ENCODE data around the gene TMEM31. TPM values are rescaled to one million over a fixed set of nuclear protein-coding genes. Genes with fewer than 3 reads are reported as not detected.

TMEM31 gene, protein sequence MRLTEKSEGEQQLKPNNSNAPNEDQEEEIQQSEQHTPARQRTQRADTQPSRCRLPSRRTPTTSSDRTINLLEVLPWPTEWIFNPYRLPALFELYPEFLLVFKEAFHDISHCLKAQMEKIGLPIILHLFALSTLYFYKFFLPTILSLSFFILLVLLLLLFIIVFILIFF
- total RNA-seq (not detected), polyA plus RNA-seq (not detected)

DNA sequence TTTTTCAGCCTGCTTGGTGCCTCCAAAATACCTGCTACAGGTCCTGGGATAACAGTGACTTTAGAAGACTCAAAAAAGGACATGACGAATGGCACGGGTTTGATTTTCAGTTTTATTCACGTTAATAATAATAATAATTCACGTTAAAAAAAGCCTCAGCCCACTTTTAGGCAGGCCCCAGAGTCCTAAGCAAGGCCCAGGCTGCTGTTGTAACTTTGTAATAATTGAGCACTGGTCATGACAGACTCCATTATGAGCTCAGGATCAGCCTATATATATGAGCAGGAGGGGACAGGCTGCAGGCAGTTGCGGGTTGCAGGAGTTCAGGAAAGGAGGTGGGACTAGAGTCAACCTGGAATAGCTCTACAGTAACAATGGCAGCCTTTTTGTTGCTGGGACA, at the start of gene TMEM31:
TMEM31 (plus strand) TSS at position 301 of the 400 bp plus-strand sequence. CDS start 1,350 bp downstream, outside the sequence.
- no peak within 1 kb of the TSS for H3K27ac ChIP-seq
- 92% methylated on average over 5 of the region's 5 CpGs for WGBS, 2 donors
- no peaks in the 10 kb centered on the region for H3K4me1 ChIP-seq
- no peak for TF ChIP-seq POLR2A (IDR thresholded peaks at IDR 0.05)
- TF ChIP-seq EP300 (IDR thresholded peaks at IDR 0.05), result no peak
- no peak for TF ChIP-seq POLR2AphosphoS5 (IDR thresholded peaks at IDR 0.05)
- TF ChIP-seq, protein P1, sequence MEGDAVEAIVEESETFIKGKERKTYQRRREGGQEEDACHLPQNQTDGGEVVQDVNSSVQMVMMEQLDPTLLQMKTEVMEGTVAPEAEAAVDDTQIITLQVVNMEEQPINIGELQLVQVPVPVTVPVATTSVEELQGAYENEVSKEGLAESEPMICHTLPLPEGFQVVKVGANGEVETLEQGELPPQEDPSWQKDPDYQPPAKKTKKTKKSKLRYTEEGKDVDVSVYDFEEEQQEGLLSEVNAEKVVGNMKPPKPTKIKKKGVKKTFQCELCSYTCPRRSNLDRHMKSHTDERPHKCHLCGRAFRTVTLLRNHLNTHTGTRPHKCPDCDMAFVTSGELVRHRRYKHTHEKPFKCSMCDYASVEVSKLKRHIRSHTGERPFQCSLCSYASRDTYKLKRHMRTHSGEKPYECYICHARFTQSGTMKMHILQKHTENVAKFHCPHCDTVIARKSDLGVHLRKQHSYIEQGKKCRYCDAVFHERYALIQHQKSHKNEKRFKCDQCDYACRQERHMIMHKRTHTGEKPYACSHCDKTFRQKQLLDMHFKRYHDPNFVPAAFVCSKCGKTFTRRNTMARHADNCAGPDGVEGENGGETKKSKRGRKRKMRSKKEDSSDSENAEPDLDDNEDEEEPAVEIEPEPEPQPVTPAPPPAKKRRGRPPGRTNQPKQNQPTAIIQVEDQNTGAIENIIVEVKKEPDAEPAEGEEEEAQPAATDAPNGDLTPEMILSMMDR (IDR thresholded peaks at IDR 0.05), result no peak
- DNase-seq, result no peak
- no peaks in the 10 kb centered on the region for H3K36me3 ChIP-seq
- H3K9me3 ChIP-seq, result no peaks in the 10 kb centered on the region
- no peaks in the 10 kb centered on the region for H3K27me3 ChIP-seq
- H3K4me3 ChIP-seq, result no peak within 1 kb of the TSS
- intact Hi-C loops (cut with DNase I), result loop anchor here (5.0 to 10.0 kb wide), 2 partner anchors 64 to 107 kb away; partner anchors contain the start of gene PLP1

DNA sequence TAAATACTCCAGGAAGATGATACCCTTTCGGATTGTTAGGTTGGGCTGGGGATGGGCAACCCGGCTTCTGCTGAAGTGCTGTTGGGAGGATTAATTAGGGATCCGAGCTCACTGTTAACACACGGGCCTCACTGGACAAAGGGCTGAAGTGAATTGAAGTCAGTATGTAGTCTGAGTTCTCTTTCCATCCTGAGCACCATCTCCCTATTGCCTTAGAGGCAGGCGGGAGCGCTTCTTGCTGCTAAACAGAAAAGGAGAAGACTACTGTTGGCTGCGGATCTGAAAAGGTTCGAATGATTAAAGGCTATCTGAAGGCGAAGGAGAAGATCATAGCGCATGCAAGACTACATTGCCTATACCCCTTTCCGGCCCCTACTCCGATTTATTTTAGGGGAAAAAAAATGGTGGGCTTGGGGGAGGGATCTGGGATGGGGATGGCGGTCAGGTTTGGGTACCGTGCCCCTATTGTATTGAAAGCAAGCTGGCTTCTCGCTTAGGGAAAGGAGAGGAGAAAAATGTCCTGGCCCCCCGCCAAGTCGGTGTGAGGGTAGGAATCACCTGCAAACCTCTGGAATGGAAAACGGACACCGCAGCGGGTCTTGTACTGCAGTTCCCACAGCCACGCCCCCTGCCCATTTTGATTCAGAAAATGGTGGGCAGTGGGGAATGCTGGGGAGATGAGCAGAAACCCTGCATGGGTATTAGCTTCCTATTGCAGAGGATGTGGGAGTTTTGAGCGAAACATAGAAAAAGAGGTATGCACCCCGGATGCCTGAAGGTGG, 46.5 kb upstream of the TMEM31 start:
- Histone ChIP-seq H3K4me3 (no peak overlapping the region), H3K27ac (no peak overlapping the region), H3K9me3 (no peaks in the 10 kb centered on the region), H3K36me3 (no peaks in the 10 kb centered on the region), H3K27me3 (no peaks in the 10 kb centered on the region), H3K4me1 (no peaks in the 10 kb centered on the region)
- WGBS, 2 donors, result 27 to 41% methylated on average over 23 of the region's 23 CpGs
- TF ChIP-seq POLR2AphosphoS5 (IDR thresholded peaks at IDR 0.05) (no peak), POLR2A (IDR thresholded peaks at IDR 0.05) (no peak), EP300 (IDR thresholded peaks at IDR 0.05) (no peak)
- TF ChIP-seq, protein P1 (IDR thresholded peaks at IDR 0.05), result no peak
- intact Hi-C loops (cut with DNase I), result no loop called here
- no peak for DNase-seq

DNA sequence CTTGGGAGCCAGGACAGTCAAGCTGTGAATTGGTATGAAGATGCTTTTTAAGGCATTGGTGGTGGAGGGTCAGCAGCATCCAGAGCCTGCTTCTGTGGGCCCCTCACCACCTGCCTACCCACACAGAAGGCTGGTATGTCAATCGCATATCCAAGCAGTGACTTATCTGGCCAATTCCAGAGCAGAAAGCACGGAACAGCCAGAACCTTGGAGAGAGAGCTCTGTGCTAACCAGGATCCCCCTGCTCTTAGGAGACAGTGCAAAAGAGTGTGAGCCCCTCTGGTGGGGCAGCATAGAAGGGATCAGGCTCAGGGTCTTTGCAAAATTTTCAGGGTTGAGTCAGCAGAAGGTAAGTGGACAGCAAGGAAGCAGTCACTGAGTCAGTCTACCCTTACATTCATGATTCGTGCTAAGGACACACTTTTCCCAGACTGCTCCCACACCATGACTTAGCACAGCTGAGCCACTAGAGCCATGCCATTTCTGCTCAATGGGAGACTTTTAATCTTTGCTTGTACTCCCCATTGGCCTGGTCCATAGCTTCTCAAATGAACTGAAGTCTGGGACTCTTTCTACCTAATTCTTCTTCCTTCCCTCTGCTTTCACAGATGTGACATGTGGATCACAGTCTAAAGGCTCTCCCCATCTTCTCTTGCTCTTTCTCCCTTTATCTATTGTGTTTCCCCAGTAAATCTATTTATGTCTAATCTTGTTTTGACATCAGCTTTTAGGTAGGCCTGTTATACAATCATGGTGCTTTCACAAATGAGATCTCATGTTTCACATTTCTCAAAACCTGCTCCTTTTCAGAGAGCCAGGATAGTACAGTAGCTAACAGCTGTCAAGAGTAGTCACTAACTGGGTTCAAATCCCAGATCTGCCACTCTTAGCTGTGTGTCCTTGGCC, 44.3 kb upstream of the TMEM31 start:
- intact Hi-C loops (cut with DNase I), result no loop called here
- 94 to 97% methylated on average over 3 of the region's 3 CpGs for WGBS, 2 donors
- TF ChIP-seq POLR2AphosphoS5 (IDR thresholded peaks at IDR 0.05) (no peak), POLR2A (IDR thresholded peaks at IDR 0.05) (no peak), EP300 (IDR thresholded peaks at IDR 0.05) (no peak)
- TF ChIP-seq, protein P1 (IDR thresholded peaks at IDR 0.05), result no peak
- no peak overlapping the region for H3K27ac ChIP-seq
- H3K9me3 ChIP-seq, result no peaks in the 10 kb centered on the region
- no peaks in the 10 kb centered on the region for H3K4me1 ChIP-seq
- H3K36me3 ChIP-seq, result no peaks in the 10 kb centered on the region
- DNase-seq, result no peak
- H3K4me3 ChIP-seq, result no peak overlapping the region
- H3K27me3 ChIP-seq, result no peaks in the 10 kb centered on the region

DNA sequence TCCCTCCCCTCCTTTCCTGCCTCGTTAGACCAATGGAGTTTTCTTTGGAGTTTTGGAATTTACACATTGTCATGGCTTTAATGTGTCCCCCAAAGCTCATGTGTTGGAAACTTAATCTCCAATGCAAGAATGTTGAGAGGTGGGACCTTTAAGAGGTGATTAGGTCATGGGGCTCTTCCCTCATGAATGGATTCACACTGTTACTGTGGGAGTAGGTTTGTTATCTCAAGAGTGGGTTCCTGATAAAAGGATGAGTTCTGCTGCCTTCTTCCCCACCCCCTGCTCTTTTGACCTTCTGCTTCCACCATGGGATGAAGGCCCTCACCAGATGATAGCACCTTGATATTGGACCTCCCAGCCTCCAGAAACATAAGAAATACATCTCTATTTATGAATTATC, 41.0 kb upstream of the TMEM31 start:
- no peaks in the 10 kb centered on the region for H3K9me3 ChIP-seq
- no peaks in the 10 kb centered on the region for H3K27me3 ChIP-seq
- H3K27ac ChIP-seq, result no peak overlapping the region
- no peaks in the 10 kb centered on the region for H3K4me1 ChIP-seq
- TF ChIP-seq POLR2AphosphoS5 (IDR thresholded peaks at IDR 0.05) (no peak), POLR2A (IDR thresholded peaks at IDR 0.05) (no peak), EP300 (IDR thresholded peaks at IDR 0.05) (no peak)
- TF ChIP-seq, protein P1 (IDR thresholded peaks at IDR 0.05), result no peak
- H3K36me3 ChIP-seq, result no peaks in the 10 kb centered on the region
- intact Hi-C loops (cut with DNase I), result no loop called here
- no peak for DNase-seq
- H3K4me3 ChIP-seq, result no peak overlapping the region
- WGBS, 2 donors, result 81 to 86% methylated on average over 1 of the region's 1 CpG

All from sigmoid colon (tissue), 7 donors.